Duodenal mucosa (tissue), 2 donors: ENCODE data around the gene SOX2.
A peak's percentile ranks its signal among the peaks of the same experiment; 100 is the strongest.

Experiments used
- H3K27ac ChIP-seq: one replicate; pipeline ENCODE4 v1.7.0; 2013; ENCODE audit warnings: low read depth, low read length
- H3K27me3 ChIP-seq, 2 donors: one replicate each; pipeline ENCODE4 v1.7.0; 2013; ENCODE audit warnings: low read length in 2 of 2, control low read depth in 1 of 2; ENCODE audit not compliant: insufficient read depth in 2 of 2, control insufficient read depth in 1 of 2
- H3K36me3 ChIP-seq, 2 donors: one replicate each; pipeline ENCODE4 v1.7.0; 2013; ENCODE audit warnings: low read length in 2 of 2, control low read depth in 1 of 2; ENCODE audit not compliant: insufficient read depth in 2 of 2, control insufficient read depth in 1 of 2
- H3K4me1 ChIP-seq, 2 donors: one replicate each; pipeline ENCODE4 v1.7.0; 2013; ENCODE audit warnings: low read length in 2 of 2, control low read depth in 1 of 2; ENCODE audit not compliant: insufficient read depth in 2 of 2, control insufficient read depth in 1 of 2
- H3K4me3 ChIP-seq, 2 donors: one replicate each; pipeline ENCODE4 v1.7.0; 2013; ENCODE audit warnings: low read length in 2 of 2, low read depth in 1 of 2
- H3K9ac ChIP-seq, 2 donors: one replicate each; pipeline ENCODE4 v1.7.0; 2013; ENCODE audit warnings: low read length in 2 of 2, low read depth in 1 of 2
- H3K9me3 ChIP-seq, 2 donors: one replicate each; pipeline ENCODE4 v1.7.0; 2013; ENCODE audit warnings: low read length in 2 of 2, control low read depth in 1 of 2; ENCODE audit not compliant: control insufficient read depth in 1 of 2

SOX2 gene

GRCh38 chr3:181723625-181724191 is 12.0 kb downstream of the SOX2 start:
- Histone ChIP-seq H3K9ac (no peak overlapping the region), H3K4me3 (no peak overlapping the region), H3K4me1 (peaks cover 5 to 6% of the 10 kb centered on the region in 2 donors), H3K27me3 (peaks cover 91 to 97% of the 10 kb centered on the region in 2 donors), H3K9me3 (no peaks in the 10 kb centered on the region), H3K36me3 (no peaks in the 10 kb centered on the region), H3K27ac (no peak overlapping the region)

GRCh38 chr3:181724192-181724965 is 12.7 kb downstream of the SOX2 start:
- H3K36me3 ChIP-seq: no peaks in the 10 kb centered on the region
- H3K9me3 ChIP-seq: no peaks in the 10 kb centered on the region
- peaks cover 91 to 97% of the 10 kb centered on the region in 2 donors for H3K27me3 ChIP-seq
- peaks cover 5 to 6% of the 10 kb centered on the region in 2 donors for H3K4me1 ChIP-seq
- no peak overlapping the region for H3K9ac ChIP-seq
- H3K27ac ChIP-seq: no peak overlapping the region
- H3K4me3 ChIP-seq: no peak overlapping the region

- Histone ChIP-seq H3K9ac (no peak overlapping the region), H3K36me3 (no peaks in the 10 kb centered on the region), H3K27me3 (peaks cover 86 to 96% of the 10 kb centered on the region in 2 donors), H3K9me3 (no peaks in the 10 kb centered on the region), H3K4me3 (no peak overlapping the region), H3K27ac (no peak overlapping the region), H3K4me1 (peaks cover 5 to 6% of the 10 kb centered on the region in 2 donors)
Measured at GRCh38 chr3:181725131-181725731, 13.5 kb downstream of the SOX2 start.

GRCh38 chr3:181725830-181726229 is 14.1 kb downstream of the SOX2 start:
- Histone ChIP-seq H3K9me3 (no peaks in the 10 kb centered on the region), H3K27ac (no peak overlapping the region), H3K4me1 (peaks cover 5 to 6% of the 10 kb centered on the region in 2 donors), H3K36me3 (no peaks in the 10 kb centered on the region), H3K9ac (no peak overlapping the region), H3K27me3 (peaks cover 88 to 96% of the 10 kb centered on the region in 2 donors), H3K4me3 (no peak overlapping the region)

- peaks cover 84 to 91% of the 10 kb centered on the region in 2 donors for H3K27me3 ChIP-seq
- H3K9me3 ChIP-seq: no peaks in the 10 kb centered on the region
- peak overlapping the region; percentile 62 to 71 for H3K4me3 ChIP-seq
- no peaks in the 10 kb centered on the region for H3K36me3 ChIP-seq
- peaks cover 5 to 6% of the 10 kb centered on the region in 2 donors for H3K4me1 ChIP-seq
- H3K9ac ChIP-seq: no peak overlapping the region
- H3K27ac ChIP-seq: no peak overlapping the region
Measured at GRCh38 chr3:181726351-181727330, 14.9 kb downstream of the SOX2 start.

GRCh38 chr3:181727341-181728032 is 15.8 kb downstream of the SOX2 start:
- no peaks in the 10 kb centered on the region for H3K36me3 ChIP-seq
- H3K27ac ChIP-seq: no peak overlapping the region
- H3K9ac ChIP-seq: no peak overlapping the region
- H3K9me3 ChIP-seq: no peaks in the 10 kb centered on the region
- peaks cover 76 to 82% of the 10 kb centered on the region in 2 donors for H3K27me3 ChIP-seq
- H3K4me1 ChIP-seq: peaks cover 5 to 6% of the 10 kb centered on the region in 2 donors
- H3K4me3 ChIP-seq: peak overlapping the region; percentile 62 to 71

GRCh38 chr3:181728470-181729340 is 17.0 kb downstream of the SOX2 start:
- Histone ChIP-seq H3K27ac (no peak overlapping the region), H3K9ac (no peak overlapping the region), H3K9me3 (no peaks in the 10 kb centered on the region), H3K4me3 (no peak overlapping the region), H3K36me3 (no peaks in the 10 kb centered on the region), H3K4me1 (peaks cover 5 to 6% of the 10 kb centered on the region in 2 donors), H3K27me3 (peaks cover 63 to 70% of the 10 kb centered on the region in 2 donors)

- Histone ChIP-seq H3K4me1 (peaks cover 5 to 6% of the 10 kb centered on the region in 2 donors), H3K4me3 (no peak overlapping the region), H3K9ac (no peak overlapping the region), H3K27me3 (peaks cover 56 to 63% of the 10 kb centered on the region in 2 donors), H3K27ac (no peak overlapping the region), H3K36me3 (no peaks in the 10 kb centered on the region), H3K9me3 (no peaks in the 10 kb centered on the region)
Measured at GRCh38 chr3:181729341-181729869, 17.7 kb downstream of the SOX2 start.
